ENCODE results near the gene ZNF525. TPM values are rescaled to one million over a fixed set of nuclear protein-coding genes. Genes with fewer than 3 reads are reported as not detected.

ZNF525 gene
- total RNA-seq, 2 experiments from 2014 or later = 13.5 to 16.3 TPM

DNA sequence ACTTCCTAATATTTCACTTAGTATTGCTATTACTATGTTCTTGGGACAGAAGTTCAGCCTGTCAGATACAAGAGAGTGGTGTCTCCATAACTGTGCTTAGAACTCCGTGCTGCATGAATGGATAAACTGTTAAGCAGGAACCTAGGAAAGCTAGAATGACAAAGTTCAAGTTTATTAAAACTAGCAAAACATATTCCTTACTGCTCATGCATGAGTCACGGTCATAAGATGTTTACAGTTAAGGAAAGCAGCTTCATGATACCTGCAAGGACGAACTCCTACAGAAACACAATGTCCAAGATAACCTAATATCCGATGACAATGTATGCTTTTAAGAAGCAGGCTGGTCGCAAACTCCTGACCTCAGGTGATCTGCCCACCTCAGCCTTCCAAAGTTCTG lies 23.4 kb downstream of the ZNF525 start:
- ChIA-PET CTCF (no interaction called here), POLR2A (no interaction called here)
- Mint-ChIP-seq H3K4me3 (no peak overlapping the region), H3K9me3 (peaks cover 18% of the 10 kb centered on the region), H3K27ac (no peak overlapping the region), H3K36me3 (ENCODE audit: low read depth) (peaks cover 66% of the 10 kb centered on the region), H3K27me3 (no peaks in the 10 kb centered on the region), H3K4me1 (ENCODE audit: low read depth) (no peaks in the 10 kb centered on the region)
- Histone ChIP-seq H3K9me3 (ENCODE audit: control insufficient read depth in 1 of 2, insufficient read depth in 1 of 2, low read length in 2 of 2) (peaks cover 52 to 67% of the 10 kb centered on the region in 2 experiments), H3K27me3 (ENCODE audit: control insufficient read depth in 1 of 2, insufficient read depth in 2 of 2, low read length in 2 of 2) (no peaks in the 10 kb centered on the region), H3K36me3 (ENCODE audit: insufficient read depth, low read length) (no peaks in the 10 kb centered on the region), H3K4me3 (ENCODE audit: low read length) (no peak overlapping the region), H3K4me1 (ENCODE audit: insufficient read depth, low read length) (no peaks in the 10 kb centered on the region), H3K27ac (ENCODE audit: low read depth in 1 of 2, low read length in 2 of 2) (no peak overlapping the region)
- intact Hi-C loops (cut with DNase I, micrococcal nuclease) = no loop called here
- ATAC-seq (ENCODE audit: poor library complexity) (no peak), DNase-seq (no peak)
- TF ChIP-seq, protein P1, sequence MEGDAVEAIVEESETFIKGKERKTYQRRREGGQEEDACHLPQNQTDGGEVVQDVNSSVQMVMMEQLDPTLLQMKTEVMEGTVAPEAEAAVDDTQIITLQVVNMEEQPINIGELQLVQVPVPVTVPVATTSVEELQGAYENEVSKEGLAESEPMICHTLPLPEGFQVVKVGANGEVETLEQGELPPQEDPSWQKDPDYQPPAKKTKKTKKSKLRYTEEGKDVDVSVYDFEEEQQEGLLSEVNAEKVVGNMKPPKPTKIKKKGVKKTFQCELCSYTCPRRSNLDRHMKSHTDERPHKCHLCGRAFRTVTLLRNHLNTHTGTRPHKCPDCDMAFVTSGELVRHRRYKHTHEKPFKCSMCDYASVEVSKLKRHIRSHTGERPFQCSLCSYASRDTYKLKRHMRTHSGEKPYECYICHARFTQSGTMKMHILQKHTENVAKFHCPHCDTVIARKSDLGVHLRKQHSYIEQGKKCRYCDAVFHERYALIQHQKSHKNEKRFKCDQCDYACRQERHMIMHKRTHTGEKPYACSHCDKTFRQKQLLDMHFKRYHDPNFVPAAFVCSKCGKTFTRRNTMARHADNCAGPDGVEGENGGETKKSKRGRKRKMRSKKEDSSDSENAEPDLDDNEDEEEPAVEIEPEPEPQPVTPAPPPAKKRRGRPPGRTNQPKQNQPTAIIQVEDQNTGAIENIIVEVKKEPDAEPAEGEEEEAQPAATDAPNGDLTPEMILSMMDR (IDR thresholded peaks at IDR 0.05) = no peak

DNA sequence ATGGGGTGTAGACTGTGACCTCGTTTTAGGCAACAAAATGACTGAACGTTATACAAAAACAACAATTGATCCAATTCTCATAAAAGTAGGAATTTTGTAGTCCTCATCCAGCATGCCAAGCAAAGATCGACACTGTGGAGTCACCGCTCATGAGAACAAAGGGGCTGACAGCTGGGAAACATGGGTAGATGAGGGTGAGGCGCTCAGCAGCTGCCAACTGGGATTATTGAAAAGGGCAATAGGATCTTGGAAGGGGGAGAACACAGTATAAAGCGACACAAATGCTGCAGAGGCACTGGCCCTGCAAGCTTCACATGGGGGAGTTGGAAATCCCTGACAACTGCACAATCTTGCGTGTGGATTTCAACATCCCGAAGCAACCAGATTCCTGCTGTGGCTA lies 24.1 kb downstream of the ZNF525 start:
- peaks cover 4% of the 10 kb centered on the region for H3K4me1 ChIP-seq (ENCODE audit: insufficient read depth, low read length)
- peaks cover 53 to 62% of the 10 kb centered on the region in 2 experiments for H3K9me3 ChIP-seq (ENCODE audit: control insufficient read depth in 1 of 2, insufficient read depth in 1 of 2, low read length in 2 of 2)
- ChIA-PET POLR2A (no interaction called here), CTCF (no interaction called here)
- Mint-ChIP-seq H3K36me3 (ENCODE audit: low read depth) (peaks cover 64% of the 10 kb centered on the region), H3K27ac (no peak overlapping the region), H3K4me1 (ENCODE audit: low read depth) (peaks cover 3% of the 10 kb centered on the region), H3K27me3 (no peaks in the 10 kb centered on the region), H3K4me3 (no peak overlapping the region), H3K9me3 (peaks cover 18% of the 10 kb centered on the region)
- H3K27ac ChIP-seq (ENCODE audit: low read depth in 1 of 2, low read length in 2 of 2) = no peak overlapping the region
- DNase-seq (no peak), ATAC-seq (ENCODE audit: poor library complexity) (no peak)
- no peaks in the 10 kb centered on the region for H3K36me3 ChIP-seq (ENCODE audit: insufficient read depth, low read length)
- intact Hi-C loops (cut with DNase I, micrococcal nuclease) = no loop called here
- H3K27me3 ChIP-seq (ENCODE audit: control insufficient read depth in 1 of 2, insufficient read depth in 2 of 2, low read length in 2 of 2) = no peaks in the 10 kb centered on the region
- TF ChIP-seq, protein P1 (IDR thresholded peaks at IDR 0.05) = no peak
- H3K4me3 ChIP-seq (ENCODE audit: low read length) = no peak overlapping the region

DNA sequence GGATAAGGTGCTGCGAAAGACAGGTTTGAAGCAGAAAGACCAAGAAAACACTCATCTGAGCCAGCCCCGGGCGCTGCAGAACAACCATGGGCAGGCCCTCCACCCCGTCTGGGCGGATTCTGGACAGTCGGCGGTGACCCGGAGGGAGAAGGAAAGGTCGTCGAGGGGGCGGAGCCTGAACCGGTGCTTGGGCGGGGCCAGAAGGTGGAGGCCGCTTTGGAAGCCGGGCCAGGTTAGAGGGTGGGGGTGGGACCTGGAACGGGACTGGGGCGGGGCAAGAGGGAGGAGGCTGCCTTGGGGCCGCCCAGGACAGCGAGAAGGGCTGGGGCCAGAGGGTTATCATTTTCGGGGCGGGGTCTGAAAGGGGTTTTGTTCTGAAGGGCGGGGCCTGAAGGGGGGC lies 24.5 kb downstream of the ZNF525 start:
- ChIA-PET CTCF (no interaction called here), POLR2A (no interaction called here)
- Mint-ChIP-seq H3K27me3 (no peaks in the 10 kb centered on the region), H3K4me1 (ENCODE audit: low read depth) (peaks cover 7% of the 10 kb centered on the region), H3K9me3 (peaks cover 18% of the 10 kb centered on the region), H3K36me3 (ENCODE audit: low read depth) (peaks cover 64% of the 10 kb centered on the region), H3K27ac (no peak overlapping the region), H3K4me3 (no peak overlapping the region)
- DNase-seq (no peak), ATAC-seq (ENCODE audit: poor library complexity) (no peak)
- Histone ChIP-seq H3K4me1 (ENCODE audit: insufficient read depth, low read length) (peaks cover 7% of the 10 kb centered on the region), H3K36me3 (ENCODE audit: insufficient read depth, low read length) (no peaks in the 10 kb centered on the region), H3K27ac (ENCODE audit: low read depth in 1 of 2, low read length in 2 of 2) (no peak overlapping the region), H3K9me3 (ENCODE audit: control insufficient read depth in 1 of 2, insufficient read depth in 1 of 2, low read length in 2 of 2) (peaks cover 54 to 58% of the 10 kb centered on the region in 2 experiments), H3K27me3 (ENCODE audit: control insufficient read depth in 1 of 2, insufficient read depth in 2 of 2, low read length in 2 of 2) (no peaks in the 10 kb centered on the region), H3K4me3 (ENCODE audit: low read length) (no peak overlapping the region)
- TF ChIP-seq, protein P1 (IDR thresholded peaks at IDR 0.05) = no peak
- intact Hi-C loops (cut with DNase I, micrococcal nuclease) = loop anchor here in 1 of 2 experiments (10.0 kb wide), 2 partner anchors 195 to 285 kb away; partner anchors contain the start of genes ZNF160 and ZNF665

Measured in CD4-positive, alpha-beta T cell (primary cell).